Heart right ventricle (tissue), 16 donors: ENCODE results near the gene HSFX2. TPM values are rescaled to one million over a fixed set of nuclear protein-coding genes. Genes with fewer than 3 reads are reported as not detected.
A peak's percentile ranks its signal among the peaks of the same experiment; 100 is the strongest.
"Not testable (repeated sequence)": the region's sequence is repeated elsewhere in the genome, so short reads cannot be mapped to it uniquely, and the experiment has no call there.

Source experiments
- ATAC-seq, 8 donors: fragments of 200-7000 bp; cut with Tn5 transposase; one replicate each; pipeline ENCODE4 v1.9.1; 2020; ENCODE audit warnings: mild to moderate bottlenecking in 8 of 8, moderate library complexity in 8 of 8, moderate number of reproducible peaks in 1 of 8
- DNase-seq, 2 donors: peaks; one replicate each; pipeline ENCODE4 v3.0.0-alpha.2; 2020
- H3K27ac ChIP-seq, 10 donors: fragments of 200-600 bp; sonication (generic) in 2 of 10; one replicate each; pipeline versions ENCODE4 v1.5.0 to v1.8.0; 2020 to 2022; ENCODE audit warnings: mild to moderate bottlenecking in 3 of 10
- H3K27me3 ChIP-seq, 7 donors: fragments of 200-600 bp; one replicate each; pipeline ENCODE4 v1.8.0; 2021 to 2022; ENCODE audit warnings: mild to moderate bottlenecking in 2 of 7
- H3K36me3 ChIP-seq, 9 donors: fragments of 200-600 bp; sonication (generic) in 1 of 9; one replicate each; pipeline versions ENCODE4 v1.5.0 to v1.8.0; 2020 to 2022; ENCODE audit warnings: mild to moderate bottlenecking in 2 of 9
- H3K4me1 ChIP-seq, 9 donors: fragments of 200-600 bp; sonication (generic) in 1 of 9; one replicate each; pipeline versions ENCODE4 v1.5.0 to v1.8.0; 2020 to 2022; ENCODE audit warnings: mild to moderate bottlenecking in 4 of 9
- H3K4me3 ChIP-seq, 10 donors: fragments of 200-600 bp; sonication (generic) in 2 of 10; one replicate each; pipeline versions ENCODE4 v1.5.0 to v1.8.0; 2020 to 2022; ENCODE audit warnings: mild to moderate bottlenecking in 7 of 10, moderate library complexity in 2 of 10
- H3K9me3 ChIP-seq, 11 donors: fragments of 200-600 bp in 10 of 11; sonication (generic) in 2 of 11; one replicate each; pipeline versions ENCODE4 v1.5.0 to v1.8.0; 2013 to 2022; ENCODE audit warnings: mild to moderate bottlenecking in 2 of 11, control low read depth in 1 of 11, moderate library complexity in 1 of 11
- WGBS, 2 donors: extraction: QIAGEN DNeasy Blood & Tissue Kit; methylation state at CpG; one replicate each; pipeline ENCODE4 v1.1.7; 2013; ENCODE audit warnings: inconsistent platforms in 1 of 2; 5-methylcytosine and 5-hydroxymethylcytosine counted together
- intact Hi-C, 10 donors: fragments of 100-400 bp; cut with DNase I; formaldehyde crosslinking; loops; one replicate each; pipeline versions ENCODE4 v1.11.1 to v1.14.2; 2022
- polyA plus RNA-seq, 2 donors: library from polyadenylated mRNA; stranded (reverse); fragments of 200-250 nt; gene quantifications; one replicate each; pipeline ENCODE4 v1.2.3, GENCODE V29; 2013
- total RNA-seq, 10 donors: library from RNA; stranded (reverse); fragmentation: NEBNext Ultra II Directional in 3 of 10; extraction: Animal tissue kit (Norgen Biotek cat#: 25700) in 3 of 10; gene quantifications; one replicate each; pipeline versions ENCODE4 v1.2.1 to v1.2.4, GENCODE V29; 2021 to 2023
- TF ChIP-seq, protein P1 (sequence below), 9 donors: fragments of 200-600 bp; sonication (generic) in 2 of 9; IDR thresholded peaks; one replicate each; pipeline versions ENCODE4 v1.5.0 to v1.8.0; 2021 to 2022; ENCODE audit warnings: antibody characterized with exemption in 9 of 9, mild to moderate bottlenecking in 5 of 9, moderate library complexity in 1 of 9
- donor health status: Arrhythmogenic right ventricular cardiomyopathy.
- donor health status: ischemic (EF 13 %, LVEDD 7.1; RV severe dilation, severe dysfunction).
- donor health status: healthy with polysubstance abuse.
- donor health status: DM: no; HTN: yes; CAD: no.
- donor health status: DM: no; HTN: no; CAD: no.
- donor health status: ischemic (EF 25% LVEDD 6.9; RV normal size, moderate dysfunction).
- donor health status: ischemic (EF 25% LVEDD 5.7; RV mildly dilated, moderate dysfunction).
- donor health status: healthy.
- donor health status: DM: yes; HTN: yes; CAD: no.
- donor health status: Ischemic cardiomyopathy.
- donor health status: ischemic (EF 35%, LVEDD 5.7; RV mildly dilated, moderate dysfunction).
- donor health status: nonischemic (EF 11% LVEDD 7.7; RV severe dilation, severe dysfunction).
- donor health status: DM: yes; HTN: yes; CAD: no.
- donor health status: PGD.
- donor health status: ischemic (EF 29% LVEDD 5.4; RV normal size, mild dysfunction).
- donor health status: nonischemic (EF 23%, LVEDD 6.1; RV moderate dilation, normal function).

Gene HSFX2
- total and polyA plus RNA-seq, 12 donors = 0.22 to 2.3 (median 0.87) TPM; not detected in 4

DNA sequence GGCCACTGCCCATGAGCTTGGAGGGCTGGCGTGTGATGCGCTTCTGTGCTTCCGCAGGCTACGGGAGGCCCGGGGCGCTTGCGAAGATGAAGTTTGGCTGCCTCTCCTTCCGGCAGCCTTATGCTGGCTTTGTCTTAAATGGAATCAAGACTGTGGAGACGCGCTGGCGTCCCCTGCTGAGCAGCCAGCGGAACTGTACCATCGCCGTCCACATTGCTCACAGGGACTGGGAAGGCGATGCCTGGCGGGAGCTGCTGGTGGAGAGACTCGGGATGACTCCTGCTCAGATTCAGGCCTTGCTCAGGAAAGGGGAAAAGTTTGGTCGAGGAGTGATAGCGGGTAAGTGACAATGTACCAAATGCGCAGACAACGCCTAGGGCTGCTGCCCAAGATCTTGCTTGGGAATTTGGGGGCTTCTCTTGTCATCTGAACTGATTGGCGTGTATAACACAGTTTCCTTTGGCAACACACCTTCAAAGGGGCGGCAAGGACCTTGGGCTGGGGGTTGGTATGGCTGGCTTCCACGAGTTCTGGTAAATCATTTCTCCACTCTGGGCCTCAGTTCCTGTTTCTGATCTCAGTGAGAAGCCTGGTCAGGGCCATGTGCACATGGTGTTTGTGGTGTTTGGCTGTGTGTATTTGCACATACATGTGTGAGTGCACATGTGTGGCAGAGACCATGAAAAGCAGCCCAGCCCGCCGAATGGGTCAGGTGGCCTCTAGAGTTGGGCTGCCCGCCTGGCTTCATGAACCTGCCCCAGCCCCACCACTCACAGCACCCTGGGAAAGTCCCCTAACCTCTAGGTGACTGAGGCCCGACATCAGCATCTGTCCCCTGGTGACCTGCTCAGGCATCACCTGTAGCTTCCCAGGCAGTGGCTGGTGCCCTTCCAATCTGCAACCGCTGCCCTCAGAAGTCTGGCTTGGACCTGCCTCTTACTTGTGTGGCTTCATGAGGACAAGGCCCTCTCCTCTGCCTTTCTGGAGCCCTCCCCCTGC lies 49.3 kb downstream of the HSFX2 start:
- H3K4me1 ChIP-seq, ATAC-seq, H3K4me3 ChIP-seq, H3K27me3 ChIP-seq, DNase-seq, intact Hi-C loops, H3K36me3 ChIP-seq, H3K9me3 ChIP-seq, H3K27ac ChIP-seq: not testable (repeated sequence)
- WGBS, 2 donors = 73 to 75% methylated on average over 10 to 19 of the region's 29 CpGs
- TF ChIP-seq, protein P1, sequence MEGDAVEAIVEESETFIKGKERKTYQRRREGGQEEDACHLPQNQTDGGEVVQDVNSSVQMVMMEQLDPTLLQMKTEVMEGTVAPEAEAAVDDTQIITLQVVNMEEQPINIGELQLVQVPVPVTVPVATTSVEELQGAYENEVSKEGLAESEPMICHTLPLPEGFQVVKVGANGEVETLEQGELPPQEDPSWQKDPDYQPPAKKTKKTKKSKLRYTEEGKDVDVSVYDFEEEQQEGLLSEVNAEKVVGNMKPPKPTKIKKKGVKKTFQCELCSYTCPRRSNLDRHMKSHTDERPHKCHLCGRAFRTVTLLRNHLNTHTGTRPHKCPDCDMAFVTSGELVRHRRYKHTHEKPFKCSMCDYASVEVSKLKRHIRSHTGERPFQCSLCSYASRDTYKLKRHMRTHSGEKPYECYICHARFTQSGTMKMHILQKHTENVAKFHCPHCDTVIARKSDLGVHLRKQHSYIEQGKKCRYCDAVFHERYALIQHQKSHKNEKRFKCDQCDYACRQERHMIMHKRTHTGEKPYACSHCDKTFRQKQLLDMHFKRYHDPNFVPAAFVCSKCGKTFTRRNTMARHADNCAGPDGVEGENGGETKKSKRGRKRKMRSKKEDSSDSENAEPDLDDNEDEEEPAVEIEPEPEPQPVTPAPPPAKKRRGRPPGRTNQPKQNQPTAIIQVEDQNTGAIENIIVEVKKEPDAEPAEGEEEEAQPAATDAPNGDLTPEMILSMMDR (IDR thresholded peaks at IDR 0.05) = peak in 2 of 9 donors; percentile 9 to 16

Other genes starting within 250 kb of the HSFX2 start
- gene IDS, start 90.0 kb downstream of the HSFX2 start, total RNA-seq = 10 to 100 TPM; 65.3 to 89.5 (median 73.5) TPM
- gene IDS, start 90.0 kb downstream of the HSFX2 start, polyA plus RNA-seq = 10 to 100 TPM; 24.0 to 30.5 TPM
- gene EOLA1, start 54.3 kb downstream of the HSFX2 start, total RNA-seq = 10 to 100 TPM; 20.6 to 35.8 (median 26.1) TPM
- gene EOLA1, start 54.3 kb downstream of the HSFX2 start, polyA plus RNA-seq = 10 to 100 TPM; 21.0 to 37.7 TPM
- gene HSFX3, start 45.4 kb downstream of the HSFX2 start, total RNA-seq = under 1 TPM in 2 of 10 donors, not detected in 8; 0.21 to 0.31 TPM
- gene HSFX3, start 45.4 kb downstream of the HSFX2 start, polyA plus RNA-seq = under 1 TPM in 1 of 2 donors, not detected in 1; 0.12 TPM
- gene MAGEA9B, start 7.9 kb downstream of the HSFX2 start, total RNA-seq = not detected
- gene MAGEA9B, start 7.9 kb downstream of the HSFX2 start, polyA plus RNA-seq = not detected
- gene TMEM185A, start 36.5 kb upstream of the HSFX2 start, total RNA-seq = 10 to 100 TPM; 27.1 to 42.8 (median 34.5) TPM
- 10 to 100 TPM; 12.7 to 15.0 TPM for gene TMEM185A, start 36.5 kb upstream of the HSFX2 start, polyA plus RNA-seq
- gene MAGEA11, start 116.7 kb upstream of the HSFX2 start, total RNA-seq = not detected
- not detected for gene MAGEA11, start 116.7 kb upstream of the HSFX2 start, polyA plus RNA-seq
- 1 to 10 TPM in 9 of 10 donors, under 1 TPM in 1; 0.51 to 3.3 (median 2.6) TPM for gene HSFX1, start 178.8 kb upstream of the HSFX2 start, total RNA-seq
- gene HSFX1, start 178.8 kb upstream of the HSFX2 start, polyA plus RNA-seq = under 1 TPM; 0.58 to 0.66 TPM
- gene MAGEA9, start 186.6 kb upstream of the HSFX2 start, total RNA-seq = not detected
- not detected for gene MAGEA9, start 186.6 kb upstream of the HSFX2 start, polyA plus RNA-seq